A673 (cell line): ENCODE measurements around the gene DLL3.

ENCODE experiments used
- EZH2 ChIP-seq: fragments of 200-600 bp; sonication (generic); IDR thresholded peaks from 2 replicates; pipeline ENCODE4 v1.6.1; 2017; ENCODE audit warnings: borderline replicate concordance, low read depth, mild to moderate bottlenecking, mixed read lengths, antibody characterized with exemption, low read length; ENCODE audit not compliant: poor library complexity, severe bottlenecking
- TF ChIP-seq, protein P1 (sequence below): fragments of 300-800, 200-600 bp; sonication (generic); conservative IDR thresholded peaks from 2 replicates; pipeline ENCODE4 v1.5.1; 2017; ENCODE audit warnings: low read depth, mild to moderate bottlenecking, antibody characterized with exemption, low read length, moderate library complexity, mixed read lengths

DNA sequence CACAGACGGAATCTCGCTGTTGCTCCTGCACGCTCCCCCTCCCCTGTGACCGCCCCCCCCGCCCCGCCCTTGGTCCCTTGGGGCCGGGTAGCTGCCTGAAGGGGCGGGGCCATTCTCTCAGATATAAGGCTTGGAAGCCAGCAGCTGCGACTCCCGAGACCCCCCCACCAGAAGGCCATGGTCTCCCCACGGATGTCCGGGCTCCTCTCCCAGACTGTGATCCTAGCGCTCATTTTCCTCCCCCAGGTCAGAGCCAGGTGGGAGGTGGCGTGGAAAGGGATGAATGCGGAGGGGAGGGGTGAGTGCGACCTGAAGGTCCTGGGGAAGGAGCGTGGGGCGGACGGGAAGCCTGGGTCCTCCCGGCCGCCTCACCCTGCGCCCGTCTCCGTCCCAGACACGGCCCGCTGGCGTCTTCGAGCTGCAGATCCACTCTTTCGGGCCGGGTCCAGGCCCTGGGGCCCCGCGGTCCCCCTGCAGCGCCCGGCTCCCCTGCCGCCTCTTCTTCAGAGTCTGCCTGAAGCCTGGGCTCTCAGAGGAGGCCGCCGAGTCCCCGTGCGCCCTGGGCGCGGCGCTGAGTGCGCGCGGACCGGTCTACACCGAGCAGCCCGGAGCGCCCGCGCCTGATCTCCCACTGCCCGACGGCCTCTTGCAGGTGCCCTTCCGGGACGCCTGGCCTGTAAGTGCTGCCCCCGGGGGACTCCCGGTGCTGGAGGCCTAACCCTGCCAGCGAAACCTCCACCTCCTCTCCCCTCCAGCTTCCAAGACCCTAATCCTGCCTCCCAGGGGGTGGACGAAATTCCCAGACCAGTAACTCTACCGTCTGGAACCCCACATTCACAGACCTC is at the start of gene DLL3:
- TF ChIP-seq, protein P1, sequence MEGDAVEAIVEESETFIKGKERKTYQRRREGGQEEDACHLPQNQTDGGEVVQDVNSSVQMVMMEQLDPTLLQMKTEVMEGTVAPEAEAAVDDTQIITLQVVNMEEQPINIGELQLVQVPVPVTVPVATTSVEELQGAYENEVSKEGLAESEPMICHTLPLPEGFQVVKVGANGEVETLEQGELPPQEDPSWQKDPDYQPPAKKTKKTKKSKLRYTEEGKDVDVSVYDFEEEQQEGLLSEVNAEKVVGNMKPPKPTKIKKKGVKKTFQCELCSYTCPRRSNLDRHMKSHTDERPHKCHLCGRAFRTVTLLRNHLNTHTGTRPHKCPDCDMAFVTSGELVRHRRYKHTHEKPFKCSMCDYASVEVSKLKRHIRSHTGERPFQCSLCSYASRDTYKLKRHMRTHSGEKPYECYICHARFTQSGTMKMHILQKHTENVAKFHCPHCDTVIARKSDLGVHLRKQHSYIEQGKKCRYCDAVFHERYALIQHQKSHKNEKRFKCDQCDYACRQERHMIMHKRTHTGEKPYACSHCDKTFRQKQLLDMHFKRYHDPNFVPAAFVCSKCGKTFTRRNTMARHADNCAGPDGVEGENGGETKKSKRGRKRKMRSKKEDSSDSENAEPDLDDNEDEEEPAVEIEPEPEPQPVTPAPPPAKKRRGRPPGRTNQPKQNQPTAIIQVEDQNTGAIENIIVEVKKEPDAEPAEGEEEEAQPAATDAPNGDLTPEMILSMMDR, result no peak
- TF ChIP-seq EZH2, result no peak
